Activated CD8-positive, alpha-beta memory T cell treated with anti-CD3 and anti-CD28 coated beads, Interleukin-2, amount 10 ng/mL, durations not matched to agents 7 days and 5 days (primary cell): ENCODE data around the gene AIF1. TPM values are rescaled to one million over a fixed set of nuclear protein-coding genes. Genes with fewer than 3 reads are reported as not detected.

Experiments used
- ATAC-seq: fragments of 150-1000 bp; cut with Tn5 transposase; one replicate; pipeline ENCODE4 v1.10.0; 2021; ENCODE audit warnings: moderate library complexity
- CTCF ChIA-PET: fragments of 350-600 bp; sonication (Branson Sonifier 250); formaldehyde crosslinking; loops from one replicate; lab custom pipeline; 2021; ENCODE audit warnings: antibody characterized with exemption; lab: Charles Lee
- DNase-seq: peaks from one replicate; pipeline ENCODE4 v3.0.0-alpha.2; 2020
- H3K27ac Mint-ChIP-seq: one replicate; pipeline ENCODE4 v1.8.0; 2021; ENCODE audit warnings: mild to moderate bottlenecking, mixed read lengths
- H3K27me3 Mint-ChIP-seq: one replicate; pipeline ENCODE4 v1.8.0; 2021; ENCODE audit warnings: mixed read lengths
- H3K36me3 Mint-ChIP-seq: one replicate; pipeline ENCODE4 v1.8.0; 2021; ENCODE audit warnings: mild to moderate bottlenecking, mixed read lengths
- H3K4me1 Mint-ChIP-seq: one replicate; pipeline ENCODE4 v1.8.0; 2021; ENCODE audit warnings: mixed read lengths
- H3K4me3 Mint-ChIP-seq: one replicate; pipeline ENCODE4 v1.8.0; 2021; ENCODE audit warnings: mild to moderate bottlenecking, moderate library complexity, mixed read lengths
- H3K9me3 Mint-ChIP-seq: one replicate; pipeline ENCODE4 v1.8.0; 2022; ENCODE audit warnings: low read depth, mixed read lengths
- total RNA-seq, 2 experiments: library from RNA; stranded (reverse); gene quantifications; one replicate each; pipeline ENCODE4 v1.2.3, GENCODE V29; 2021

AIF1 gene
- 10 to 100 TPM; 47.4 to 63.4 TPM for total RNA-seq

DNA sequence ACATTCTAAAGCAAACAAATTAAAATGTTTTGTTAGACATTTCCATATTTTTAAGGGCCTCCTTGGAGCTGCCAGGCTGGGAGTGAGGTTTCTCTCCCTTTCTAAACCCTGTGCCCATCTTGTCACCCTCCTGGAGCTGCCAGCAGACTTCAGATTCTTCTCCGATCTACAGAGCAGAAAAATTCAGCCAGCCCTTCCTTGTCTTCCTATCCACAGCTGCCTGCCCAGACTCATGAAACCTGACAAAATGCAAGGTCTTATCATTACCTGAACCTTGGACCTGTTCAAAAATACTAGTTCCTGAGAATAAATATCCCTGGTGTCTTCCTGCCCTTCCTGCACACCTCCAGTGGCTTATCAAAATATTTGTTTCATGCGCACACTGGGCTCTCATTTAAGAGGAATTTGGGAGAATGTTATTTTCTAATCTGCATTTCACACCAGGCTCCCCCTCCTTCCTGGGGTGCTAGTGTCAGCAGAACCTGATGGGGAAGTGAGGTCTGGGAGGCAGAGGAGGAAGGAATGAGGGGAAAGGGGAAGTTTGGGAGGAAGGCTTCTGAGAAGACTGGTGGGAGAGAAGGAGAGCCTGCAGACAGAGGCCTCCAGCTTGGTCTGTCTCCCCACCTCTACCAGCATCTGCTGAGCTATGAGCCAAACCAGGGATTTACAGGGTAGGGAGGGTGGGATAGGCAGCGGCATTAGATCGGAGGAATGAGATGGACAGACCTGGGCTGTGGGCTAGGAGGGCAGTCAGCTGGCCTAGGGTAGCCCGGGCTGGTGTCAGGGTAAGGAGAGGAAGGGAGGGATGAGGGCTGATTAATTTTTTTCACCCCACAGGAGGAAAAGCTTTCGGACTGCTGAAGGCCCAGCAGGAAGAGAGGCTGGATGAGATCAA is at the start of gene AIF1:
AIF1 (plus strand) TSS at position 551 of the 895 bp plus-strand sequence; CDS start at position 647, 96 bp downstream.
- Mint-ChIP-seq H3K9me3 (no peaks in the 10 kb centered on the region), H3K4me1 (peaks cover 34% of the 10 kb centered on the region), H3K36me3 (peaks cover 8% of the 10 kb centered on the region), H3K27ac (peak within 1 kb of the TSS; percentile 89), H3K27me3 (no peaks in the 10 kb centered on the region), H3K4me3 (peak within 1 kb of the TSS; percentile 73)
- DNase-seq (no peak), ATAC-seq (no peak)
- CTCF ChIA-PET = interaction anchor here (0.9 to 6.1 kb wide), 3 partner anchors 17 to 75 kb away, joined by 3 to 40 read pairs (median 4); no protein-coding TSS in a partner anchor

GRCh38 chr6:31567531-31568370 is 47.3 kb upstream of the AIF1 start:
- ATAC-seq = no peak

GRCh38 chr6:31568537-31568961 is 46.5 kb upstream of the AIF1 start:
- peak; percentile 68 for ATAC-seq
- peaks cover 49% of the 10 kb centered on the region for H3K27me3 Mint-ChIP-seq
- peak; percentile 89 for DNase-seq
- peak overlapping the region; percentile 8 for H3K4me3 Mint-ChIP-seq
- peaks cover 63% of the 10 kb centered on the region for H3K4me1 Mint-ChIP-seq
- peaks cover 12% of the 10 kb centered on the region for H3K36me3 Mint-ChIP-seq
- CTCF ChIA-PET = interaction anchor here (1.1 to 7.6 kb wide), 9 partner anchors 8 to 29 kb away, joined by 3 to 96 read pairs (median 16); partner anchors contain the start of genes DDX39B, LTB, NCR3 and NFKBIL1
- H3K9me3 Mint-ChIP-seq = no peaks in the 10 kb centered on the region
- H3K27ac Mint-ChIP-seq = peak overlapping the region; percentile 67

More at GRCh38 chr6:31567531-31568370, 47.3 kb upstream of the AIF1 start:
- CTCF ChIA-PET = interaction anchor here (0.7 to 7.6 kb wide), 9 partner anchors 8 to 73 kb away, joined by 3 to 96 read pairs (median 16); partner anchors contain the start of genes DDX39B, LTB and NCR3
- Mint-ChIP-seq H3K27me3 (peaks cover 56% of the 10 kb centered on the region), H3K4me3 (no peak overlapping the region), H3K9me3 (no peaks in the 10 kb centered on the region), H3K4me1 (peaks cover 55% of the 10 kb centered on the region), H3K27ac (peak overlapping the region; percentile 67), H3K36me3 (peaks cover 18% of the 10 kb centered on the region)
- DNase-seq = no peak

- H3K27ac Mint-ChIP-seq = no peak overlapping the region
Observed at GRCh38 chr6:31569861-31570536, 45.0 kb upstream of the AIF1 start.

DNA sequence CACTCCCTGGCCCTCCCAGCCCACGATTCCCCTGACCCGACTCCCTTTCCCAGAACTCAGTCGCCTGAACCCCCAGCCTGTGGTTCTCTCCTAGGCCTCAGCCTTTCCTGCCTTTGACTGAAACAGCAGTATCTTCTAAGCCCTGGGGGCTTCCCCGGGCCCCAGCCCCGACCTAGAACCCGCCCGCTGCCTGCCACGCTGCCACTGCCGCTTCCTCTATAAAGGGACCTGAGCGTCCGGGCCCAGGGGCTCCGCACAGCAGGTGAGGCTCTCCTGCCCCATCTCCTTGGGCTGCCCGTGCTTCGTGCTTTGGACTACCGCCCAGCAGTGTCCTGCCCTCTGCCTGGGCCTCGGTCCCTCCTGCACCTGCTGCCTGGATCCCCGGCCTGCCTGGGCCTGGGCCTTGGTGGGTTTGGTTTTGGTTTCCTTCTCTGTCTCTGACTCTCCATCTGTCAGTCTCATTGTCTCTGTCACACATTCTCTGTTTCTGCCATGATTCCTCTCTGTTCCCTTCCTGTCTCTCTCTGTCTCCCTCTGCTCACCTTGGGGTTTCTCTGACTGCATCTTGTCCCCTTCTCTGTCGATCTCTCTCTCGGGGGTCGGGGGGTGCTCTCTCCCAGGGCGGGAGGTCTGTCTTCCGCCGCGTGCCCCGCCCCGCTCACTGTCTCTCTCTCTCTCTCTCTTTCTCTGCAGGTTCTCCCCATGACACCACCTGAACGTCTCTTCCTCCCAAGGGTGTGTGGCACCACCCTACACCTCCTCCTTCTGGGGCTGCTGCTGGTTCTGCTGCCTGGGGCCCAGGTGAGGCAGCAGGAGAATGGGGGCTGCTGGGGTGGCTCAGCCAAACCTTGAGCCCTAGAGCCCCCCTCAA is 42.8 kb upstream of the AIF1 start, which contains the start of gene LTA:
LTA (plus strand) TSS at position 249 of the 871 bp plus-strand sequence; CDS start at position 703, 454 bp downstream.
- H3K4me1 Mint-ChIP-seq = peaks cover 92% of the 10 kb centered on the region
- CTCF ChIA-PET = interaction anchor here (1.4 to 17.5 kb wide), 9 partner anchors 9 to 26 kb away, joined by 5 to 931 read pairs (median 93); partner anchors contain the start of genes ATP6V1G2, LST1, LTB and NCR3
- H3K4me3 Mint-ChIP-seq = peak within 1 kb of the TSS; percentile 89
- H3K27ac Mint-ChIP-seq = peak within 1 kb of the TSS; percentile 94
- H3K27me3 Mint-ChIP-seq = peaks cover 24% of the 10 kb centered on the region
- peak; percentile 87 for DNase-seq
- H3K9me3 Mint-ChIP-seq = no peaks in the 10 kb centered on the region
- H3K36me3 Mint-ChIP-seq = peaks cover 22% of the 10 kb centered on the region
- ATAC-seq = peak; percentile 59

More at GRCh38 chr6:31569861-31570536, 45.0 kb upstream of the AIF1 start:
- no peak for DNase-seq
- Mint-ChIP-seq H3K27me3 (peaks cover 38% of the 10 kb centered on the region), H3K36me3 (peaks cover 7% of the 10 kb centered on the region), H3K4me1 (peaks cover 74% of the 10 kb centered on the region), H3K4me3 (no peak overlapping the region), H3K9me3 (no peaks in the 10 kb centered on the region)
- CTCF ChIA-PET = interaction anchor here (0.6 to 7.6 kb wide), 11 partner anchors 10 to 49 kb away, joined by 3 to 96 read pairs (median 10); partner anchors contain the start of genes DDX39B, LST1, LTB and NCR3
- no peak for ATAC-seq

DNA sequence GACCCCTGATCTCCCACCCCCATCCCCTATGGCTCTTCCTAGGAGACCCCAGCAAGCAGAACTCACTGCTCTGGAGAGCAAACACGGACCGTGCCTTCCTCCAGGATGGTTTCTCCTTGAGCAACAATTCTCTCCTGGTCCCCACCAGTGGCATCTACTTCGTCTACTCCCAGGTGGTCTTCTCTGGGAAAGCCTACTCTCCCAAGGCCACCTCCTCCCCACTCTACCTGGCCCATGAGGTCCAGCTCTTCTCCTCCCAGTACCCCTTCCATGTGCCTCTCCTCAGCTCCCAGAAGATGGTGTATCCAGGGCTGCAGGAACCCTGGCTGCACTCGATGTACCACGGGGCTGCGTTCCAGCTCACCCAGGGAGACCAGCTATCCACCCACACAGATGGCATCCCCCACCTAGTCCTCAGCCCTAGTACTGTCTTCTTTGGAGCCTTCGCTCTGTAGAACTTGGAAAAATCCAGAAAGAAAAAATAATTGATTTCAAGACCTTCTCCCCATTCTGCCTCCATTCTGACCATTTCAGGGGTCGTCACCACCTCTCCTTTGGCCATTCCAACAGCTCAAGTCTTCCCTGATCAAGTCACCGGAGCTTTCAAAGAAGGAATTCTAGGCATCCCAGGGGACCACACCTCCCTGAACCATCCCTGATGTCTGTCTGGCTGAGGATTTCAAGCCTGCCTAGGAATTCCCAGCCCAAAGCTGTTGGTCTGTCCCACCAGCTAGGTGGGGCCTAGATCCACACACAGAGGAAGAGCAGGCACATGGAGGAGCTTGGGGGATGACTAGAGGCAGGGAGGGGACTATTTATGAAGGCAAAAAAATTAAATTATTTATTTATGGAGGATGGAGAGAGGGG is 41.6 kb upstream of the AIF1 start:
- CTCF ChIA-PET = interaction anchor here (6.1 to 17.5 kb wide), 3 partner anchors 12 to 23 kb away, joined by 102 to 931 read pairs (median 189); partner anchors contain the start of genes ATP6V1G2, LST1, LTB and NCR3
- Mint-ChIP-seq H3K9me3 (no peaks in the 10 kb centered on the region), H3K27ac (peak overlapping the region; percentile 94), H3K36me3 (peaks cover 30% of the 10 kb centered on the region), H3K27me3 (peaks cover 15% of the 10 kb centered on the region), H3K4me3 (peak overlapping the region; percentile 89), H3K4me1 (peaks cover 88% of the 10 kb centered on the region)
- no peak for ATAC-seq
- DNase-seq = no peak

DNA sequence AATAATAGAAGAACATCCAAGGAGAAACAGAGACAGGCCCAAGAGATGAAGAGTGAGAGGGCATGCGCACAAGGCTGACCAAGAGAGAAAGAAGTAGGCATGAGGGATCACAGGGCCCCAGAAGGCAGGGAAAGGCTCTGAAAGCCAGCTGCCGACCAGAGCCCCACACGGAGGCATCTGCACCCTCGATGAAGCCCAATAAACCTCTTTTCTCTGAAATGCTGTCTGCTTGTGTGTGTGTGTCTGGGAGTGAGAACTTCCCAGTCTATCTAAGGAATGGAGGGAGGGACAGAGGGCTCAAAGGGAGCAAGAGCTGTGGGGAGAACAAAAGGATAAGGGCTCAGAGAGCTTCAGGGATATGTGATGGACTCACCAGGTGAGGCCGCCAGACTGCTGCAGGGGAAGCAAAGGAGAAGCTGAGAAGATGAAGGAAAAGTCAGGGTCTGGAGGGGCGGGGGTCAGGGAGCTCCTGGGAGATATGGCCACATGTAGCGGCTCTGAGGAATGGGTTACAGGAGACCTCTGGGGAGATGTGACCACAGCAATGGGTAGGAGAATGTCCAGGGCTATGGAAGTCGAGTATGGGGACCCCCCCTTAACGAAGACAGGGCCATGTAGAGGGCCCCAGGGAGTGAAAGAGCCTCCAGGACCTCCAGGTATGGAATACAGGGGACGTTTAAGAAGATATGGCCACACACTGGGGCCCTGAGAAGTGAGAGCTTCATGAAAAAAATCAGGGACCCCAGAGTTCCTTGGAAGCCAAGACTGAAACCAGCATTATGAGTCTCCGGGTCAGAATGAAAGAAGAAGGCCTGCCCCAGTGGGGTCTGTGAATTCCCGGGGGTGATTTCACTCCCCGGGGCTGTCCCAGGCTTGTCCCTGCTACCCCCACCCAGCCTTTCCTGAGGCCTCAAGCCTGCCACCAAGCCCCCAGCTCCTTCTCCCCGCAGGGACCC is 40.6 kb upstream of the AIF1 start:
- no peak for DNase-seq
- no peak for ATAC-seq
- peaks cover 9% of the 10 kb centered on the region for H3K27me3 Mint-ChIP-seq
- no peaks in the 10 kb centered on the region for H3K9me3 Mint-ChIP-seq
- peak overlapping the region; percentile 92 for H3K27ac Mint-ChIP-seq
- CTCF ChIA-PET = interaction anchor here (0.7 to 17.5 kb wide), 7 partner anchors 13 to 80 kb away, joined by 3 to 931 read pairs (median 4); partner anchors contain the start of genes ATP6V1G2, LST1, LTB and NCR3
- peak overlapping the region; percentile 99 for H3K4me3 Mint-ChIP-seq
- H3K36me3 Mint-ChIP-seq = peaks cover 33% of the 10 kb centered on the region
- peaks cover 88% of the 10 kb centered on the region for H3K4me1 Mint-ChIP-seq

GRCh38 chr6:31575335-31575901 is 39.6 kb upstream of the AIF1 start, which contains the start of gene TNF:
Gene TNF, plus strand, starts transcription at chr6:31575565. Its CDS starts 177 bp downstream, at chr6:31575742.
- no peaks in the 10 kb centered on the region for H3K27me3 Mint-ChIP-seq
- no peaks in the 10 kb centered on the region for H3K9me3 Mint-ChIP-seq
- peak within 1 kb of the TSS; percentile 99 for H3K4me3 Mint-ChIP-seq
- H3K4me1 Mint-ChIP-seq = peaks cover 87% of the 10 kb centered on the region
- ATAC-seq (peak; percentile 32), DNase-seq (peak; percentile 88)
- H3K27ac Mint-ChIP-seq = peak within 1 kb of the TSS; percentile 92
- CTCF ChIA-PET = interaction anchor here (0.7 to 17.5 kb wide), 8 partner anchors 14 to 81 kb away, joined by 3 to 931 read pairs (median 5); partner anchors contain the start of genes ATP6V1G2, DDX39B, LST1 and LTB
- peaks cover 41% of the 10 kb centered on the region for H3K36me3 Mint-ChIP-seq

GRCh38 chr6:31575952-31576685 is 38.9 kb upstream of the AIF1 start:
- no peaks in the 10 kb centered on the region for H3K9me3 Mint-ChIP-seq
- no peaks in the 10 kb centered on the region for H3K27me3 Mint-ChIP-seq
- CTCF ChIA-PET = interaction anchor here (0.6 to 17.5 kb wide), 12 partner anchors 8 to 81 kb away, joined by 3 to 931 read pairs (median 4); partner anchors contain the start of genes ATP6V1G2, DDX39B, LST1 and LTB
- peak overlapping the region; percentile 99 for H3K4me3 Mint-ChIP-seq
- ATAC-seq = no peak
- DNase-seq = no peak
- peaks cover 47% of the 10 kb centered on the region for H3K36me3 Mint-ChIP-seq
- peaks cover 83% of the 10 kb centered on the region for H3K4me1 Mint-ChIP-seq
- peak overlapping the region; percentile 92 for H3K27ac Mint-ChIP-seq
